HG02678 (cell line): Measurements from ENCODE around the gene LTF.
A peak's percentile ranks its signal among the peaks of the same experiment; 100 is the strongest.
"Not testable (repeated sequence)": the region's sequence is repeated elsewhere in the genome, so short reads cannot be mapped to it uniquely, and the experiment has no call there.

Experiments
- ATAC-seq: cut with Tn5 transposase; IDR thresholded peaks from one replicate; pipeline ENCODE4 v1.9.1; 2021; ENCODE audit warnings: mild to moderate bottlenecking, moderate library complexity; ENCODE audit not compliant: unreplicated experiment

The LTF gene

DNA sequence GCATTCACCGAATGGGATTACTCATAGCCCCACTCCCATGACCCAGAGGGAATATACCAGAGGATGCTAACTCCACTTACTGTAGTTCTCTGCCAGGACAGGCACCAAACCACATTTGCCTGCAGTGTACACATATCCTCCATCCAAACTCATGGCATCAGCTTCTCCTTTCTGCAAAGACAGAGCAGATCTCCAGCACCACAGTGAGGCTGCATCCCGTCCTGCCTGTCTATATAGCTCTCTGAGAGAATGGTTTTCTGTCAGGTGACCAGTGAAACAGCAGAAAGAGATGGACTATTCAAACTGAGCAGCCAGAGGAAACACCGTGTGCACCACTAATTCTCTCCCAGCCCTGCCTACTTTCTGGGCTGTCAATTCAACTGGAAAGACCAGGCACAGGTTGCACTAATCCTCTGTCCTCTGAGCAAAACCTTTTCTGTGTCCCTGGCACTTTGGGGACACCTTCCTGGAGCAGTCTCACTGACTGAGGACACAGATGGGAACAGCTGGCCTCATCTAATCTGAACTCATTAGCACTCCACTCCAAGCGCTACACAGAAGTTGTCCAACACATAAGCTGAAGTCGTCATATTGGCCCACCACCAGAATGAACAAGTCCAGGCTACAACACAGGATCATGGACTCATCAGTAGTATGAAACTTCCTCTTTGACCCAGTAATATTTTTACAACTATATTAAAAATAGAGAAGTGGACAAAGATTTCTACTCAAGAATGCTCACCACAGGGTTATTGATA lies 17.3 kb downstream of the LTF start:
- no peak for ATAC-seq

DNA sequence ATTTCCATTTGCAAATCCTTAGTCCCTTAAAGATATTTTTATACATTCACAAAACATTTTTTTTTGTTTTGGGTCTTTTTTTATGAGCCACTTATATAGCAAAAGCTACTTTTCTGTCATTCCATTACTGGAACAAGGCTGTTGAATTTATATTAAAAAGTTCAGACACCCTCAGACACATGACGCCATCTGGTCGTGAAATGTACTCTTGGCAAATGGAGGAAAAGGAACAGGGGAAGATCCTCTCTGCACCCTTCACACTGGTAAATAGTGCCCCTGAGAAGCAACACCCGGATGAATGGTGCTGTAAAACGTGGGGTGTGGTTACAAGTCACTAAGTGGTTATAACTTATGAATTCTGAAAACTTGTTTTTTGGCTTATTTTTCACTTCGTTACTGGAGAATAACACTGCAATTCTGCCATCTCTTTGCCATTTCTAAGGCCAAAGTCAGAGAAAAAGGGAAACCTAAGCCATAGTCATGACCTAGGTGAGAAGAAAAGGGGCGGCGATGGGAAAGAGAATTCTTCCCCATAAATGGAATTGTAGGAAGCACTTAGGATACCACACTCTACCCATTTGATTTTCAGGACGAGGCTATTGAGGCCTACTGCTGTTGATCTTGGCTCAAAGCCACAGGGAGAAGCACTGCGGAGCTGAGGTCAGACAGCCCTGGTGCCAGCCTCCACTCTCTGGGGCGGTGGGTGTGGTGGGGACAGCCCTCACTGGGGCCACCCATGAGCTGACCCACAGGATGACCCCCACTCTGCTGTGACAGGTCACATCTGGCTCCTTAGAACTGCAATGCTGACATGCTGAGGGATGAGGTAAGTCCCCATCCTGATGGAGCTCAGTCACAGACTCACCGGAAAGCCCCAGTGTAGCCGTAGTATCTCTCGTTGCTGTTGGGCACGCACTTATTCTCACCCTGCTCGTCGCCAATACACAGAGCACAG lies 21.9 kb downstream of the LTF start:
- no peak for ATAC-seq

- ATAC-seq, result peak; percentile 74
Observed at GRCh38 chr3:46440531-46441294, 24.0 kb downstream of the LTF start.

GRCh38 chr3:46438831-46439230 lies 25.9 kb downstream of the LTF start:
- ATAC-seq, result no peak

GRCh38 chr3:46435081-46435726 lies 29.5 kb downstream of the LTF start:
- ATAC-seq, result no peak

- ATAC-seq, result no peak
Observed at GRCh38 chr3:46433841-46434240, 30.9 kb downstream of the LTF start.

DNA sequence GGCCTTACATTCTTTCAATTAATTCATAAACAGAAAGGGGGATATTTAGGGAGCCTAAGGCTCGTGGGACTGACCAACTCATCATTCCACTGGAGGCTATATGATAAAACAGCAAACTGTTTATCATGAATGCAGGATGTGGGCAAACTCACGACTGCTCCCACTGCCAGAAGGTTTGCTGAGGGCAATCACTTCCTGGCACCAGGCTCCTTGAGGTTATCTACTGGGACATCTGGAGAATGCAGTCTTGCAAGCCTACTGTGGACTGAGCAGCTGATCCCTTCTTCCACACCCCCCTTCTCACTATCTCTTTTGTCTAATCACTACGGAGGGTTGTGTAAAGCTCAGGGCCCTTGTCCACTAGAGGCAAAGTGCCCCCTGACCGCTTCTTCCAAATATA lies 31.6 kb downstream of the LTF start:
- not testable (repeated sequence) for ATAC-seq

- not testable (repeated sequence) for ATAC-seq
Observed at GRCh38 chr3:46431905-46432304, 32.8 kb downstream of the LTF start.

DNA sequence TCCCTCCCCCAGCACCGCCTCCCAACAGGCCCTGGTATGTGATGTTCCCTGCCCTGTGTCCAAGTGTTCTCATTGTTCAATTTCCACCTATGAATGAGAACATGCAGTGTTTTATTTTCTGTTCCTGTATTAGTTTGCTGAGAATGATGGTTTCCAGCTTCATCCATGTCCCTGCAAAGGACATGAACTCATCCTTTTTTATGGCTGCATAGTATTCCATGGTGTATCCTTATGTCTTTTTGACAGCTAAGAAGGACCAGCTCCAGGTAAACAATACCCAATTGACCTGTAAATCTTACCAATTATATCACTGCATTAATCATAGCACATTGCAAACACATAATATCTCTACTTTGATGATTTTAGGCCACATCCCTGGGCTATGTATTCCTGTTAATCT lies 33.8 kb downstream of the LTF start:
- ATAC-seq, result not testable (repeated sequence)

GRCh38 chr3:46429671-46430070 lies 35.0 kb downstream of the LTF start:
- no peak for ATAC-seq

- ATAC-seq, result no peak
Observed at GRCh38 chr3:46429250-46429649, 35.5 kb downstream of the LTF start.

DNA sequence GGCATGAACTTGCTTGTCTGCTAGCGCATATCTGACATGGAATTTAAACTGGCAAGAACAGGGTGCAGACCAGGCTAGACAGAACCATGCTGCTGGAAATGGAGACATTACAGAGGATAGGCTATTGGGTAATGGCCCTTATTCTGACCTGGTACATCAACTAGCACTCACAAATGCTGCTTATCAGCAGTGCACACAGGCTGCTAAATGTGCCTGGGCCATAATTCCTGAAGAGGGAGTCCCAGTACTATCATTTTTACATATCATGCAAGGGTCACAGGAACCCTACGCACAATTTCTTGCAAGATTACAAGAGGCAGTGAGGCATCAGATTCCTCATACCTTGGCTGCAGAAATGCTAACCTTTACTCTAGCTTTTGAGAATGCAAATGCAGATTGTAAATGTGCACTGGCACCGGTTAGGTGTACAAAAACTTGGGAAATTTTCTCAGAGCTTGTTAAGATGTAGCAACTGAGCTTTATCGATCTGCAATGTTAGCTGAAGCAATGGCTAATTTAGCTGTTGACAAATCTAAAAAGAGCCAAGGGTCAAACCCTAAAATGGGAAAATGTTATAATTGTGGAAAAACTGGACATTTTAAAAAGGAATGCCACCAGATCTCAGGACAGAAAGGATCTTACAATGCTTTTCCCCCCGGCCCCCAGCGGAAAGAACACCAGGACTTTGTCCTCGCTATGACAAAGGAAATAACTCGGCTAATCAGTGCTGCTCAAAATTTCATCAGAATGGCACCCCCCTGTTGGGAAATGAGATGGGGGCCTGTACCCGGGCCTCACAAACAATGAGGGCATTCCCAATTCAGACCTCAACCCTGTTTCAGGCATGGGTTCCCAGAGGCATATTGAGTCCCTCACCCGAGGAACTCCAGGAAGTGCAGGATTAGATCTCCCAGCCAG lies 36.5 kb downstream of the LTF start:
- ATAC-seq, result no peak

GRCh38 chr3:46427404-46427803 lies 37.3 kb downstream of the LTF start:
- ATAC-seq, result not testable (repeated sequence)

DNA sequence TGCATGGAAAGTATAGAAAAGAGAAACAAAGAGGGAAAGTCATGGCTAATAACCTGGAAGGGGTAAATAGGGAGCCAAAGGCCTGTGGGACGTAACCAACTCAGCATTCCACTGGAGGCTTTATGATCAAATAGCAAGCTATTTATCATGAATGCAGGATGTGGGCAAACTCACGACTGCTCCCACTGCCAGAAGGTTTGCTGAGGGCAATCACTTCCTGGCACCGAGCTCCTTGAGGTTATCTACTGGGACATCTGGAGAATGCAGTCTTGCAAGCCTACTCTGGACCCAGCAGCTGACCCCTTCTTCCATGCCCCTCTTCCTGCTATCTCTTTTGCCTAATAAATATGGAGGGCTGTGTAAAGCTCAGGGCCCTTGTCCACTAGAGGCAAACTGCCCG lies 38.2 kb downstream of the LTF start:
- not testable (repeated sequence) for ATAC-seq

GRCh38 chr3:46423588-46423987 lies 41.1 kb downstream of the LTF start:
- no peak for ATAC-seq

DNA sequence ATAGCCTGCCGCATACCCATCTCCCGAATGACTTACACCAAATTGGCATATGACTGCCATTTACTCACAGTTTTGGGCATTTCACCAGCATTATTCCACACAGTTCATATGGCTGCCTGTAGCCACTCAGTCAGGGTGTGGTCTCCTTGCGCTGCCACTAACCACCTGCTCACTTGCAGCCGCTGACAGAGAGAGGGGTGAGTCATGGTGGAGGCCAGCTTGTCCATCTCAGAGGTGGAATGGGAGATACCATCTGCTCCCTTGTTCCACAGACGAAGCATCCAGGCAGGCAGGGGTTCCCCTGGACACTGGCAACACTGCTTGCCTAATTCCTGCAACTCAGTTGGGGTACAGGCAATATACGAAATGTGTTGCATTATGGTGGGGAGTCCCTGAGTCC lies 42.1 kb downstream of the LTF start:
- ATAC-seq, result no peak

GRCh38 chr3:46420931-46421330 lies 43.8 kb downstream of the LTF start:
- ATAC-seq, result no peak

GRCh38 chr3:46419816-46420215 lies 44.9 kb downstream of the LTF start:
- no peak for ATAC-seq

- no peak for ATAC-seq
Observed at GRCh38 chr3:46417841-46418611, 46.7 kb downstream of the LTF start.
